HepG2 (cell line): ENCODE measurements around the gene TUBA4B. TPM values are rescaled to one million over a fixed set of nuclear protein-coding genes. Genes with fewer than 3 reads are reported as not detected.

Source experiments
- ATAC-seq: fragments of 200-7000 bp; cut with Tn5 transposase; 3 replicates; pipeline ENCODE4 v1.9.1; 2020; ENCODE audit warnings: mild to moderate bottlenecking, moderate library complexity
- BruUV-seq: library from RNA; stranded (reverse); fragments of 400-500 nt; replicated peaks from 2 replicates; lab custom pipeline; 2021; lab: Mats Ljungman, UMichigan
- CTCF ChIA-PET: fragments of 300-600 bp; formaldehyde crosslinking; extraction: SDS; loops from one replicate; lab custom pipeline; 2021; ENCODE audit warnings: low total read pairs, inconsistent platforms, low intra/inter-chr PET ratio; lab: Yijun Ruan, JAX
- POLR2A ChIA-PET: fragments of 350-600 bp; sonication (Branson Sonifier 250); formaldehyde crosslinking; loops from one replicate; lab custom pipeline; 2020; ENCODE audit warnings: antibody characterized with exemption, inconsistent platforms; lab: Yijun Ruan, JAX
- DNase-seq: peaks from one replicate; pipeline ENCODE4 v3.0.0-alpha.2; 2015; ENCODE audit warnings: low spot score
- FAIRE-seq: peaks from 3 replicates; lab custom pipeline; 2011; peaks lifted over from hg19 to GRCh38; lab: Jason Lieb, UNC
- H2AFZ ChIP-seq: one replicate; pipeline ENCODE4 v1.6.1; 2011; ENCODE audit warnings: low read length, inconsistent platforms
- H3K27ac ChIP-seq: fragments of 300-600 bp; 3 replicates; pipeline ENCODE4 v1.8.0; 2011; ENCODE audit warnings: mixed run types, mild to moderate bottlenecking, mixed read lengths, low read length, inconsistent platforms; ENCODE audit not compliant: insufficient read depth; ENCODE audit errors: extremely low read length
- H3K27me3 ChIP-seq, 2 experiments: fragments of 200-600 bp in 1 of 2; 2 replicates in 1 of 2; 3 replicates in 1 of 2; pipeline versions ENCODE4 v1.6.0 to v1.8.0; 2011; ENCODE audit warnings: low read length in 2 of 2, mild to moderate bottlenecking in 2 of 2, moderate library complexity in 2 of 2, inconsistent platforms in 1 of 2; ENCODE audit not compliant: insufficient read depth in 2 of 2, control insufficient read depth in 1 of 2
- H3K36me3 ChIP-seq, 2 experiments: fragments of 200-600 bp in 1 of 2; replicated peaks in 1 of 2; 2 replicates in 1 of 2; 3 replicates in 1 of 2; pipeline versions ENCODE4 v1.5.1 to v1.8.0; 2011; ENCODE audit warnings: low read length in 2 of 2, inconsistent platforms in 1 of 2; ENCODE audit not compliant: insufficient read depth in 2 of 2, control insufficient read depth in 1 of 2
- H3K4me1 ChIP-seq: 2 replicates; pipeline ENCODE4 v1.5.1; 2012; ENCODE audit warnings: low read length, inconsistent platforms; ENCODE audit not compliant: insufficient read depth
- H3K4me2 ChIP-seq: 2 replicates; pipeline ENCODE4 v1.6.0; 2011; ENCODE audit warnings: low read depth, low read length, inconsistent platforms
- H3K4me3 ChIP-seq, 3 experiments: fragments of 200-600 bp in 1 of 3; sonication (generic), shearing (Covaris generic) in 1 of 3; replicated peaks in 1 of 3; 2 replicates each; pipeline ENCODE4 v1.5.1; 2011 to 2016; ENCODE audit warnings: low read length in 3 of 3, inconsistent platforms in 2 of 3, low read depth in 2 of 3, mild to moderate bottlenecking in 2 of 3, control low read depth in 1 of 3, mixed read lengths in 1 of 3; ENCODE audit not compliant: insufficient read depth in 1 of 3
- H3K79me2 ChIP-seq: one replicate; pipeline ENCODE4 v1.6.1; 2011; ENCODE audit warnings: low read length, inconsistent platforms; ENCODE audit not compliant: insufficient read depth
- H3K9ac ChIP-seq: 2 replicates; pipeline ENCODE4 v1.6.0; 2011; ENCODE audit warnings: mild to moderate bottlenecking, low read depth, low read length, inconsistent platforms; ENCODE audit not compliant: insufficient read depth
- H3K9me3 ChIP-seq: 2 replicates; pipeline ENCODE4 v1.5.1; 2012; ENCODE audit warnings: mild to moderate bottlenecking, low read length
- H4K20me1 ChIP-seq: 2 replicates; pipeline ENCODE4 v1.6.0; 2011; ENCODE audit warnings: inconsistent platforms, mild to moderate bottlenecking, low read length, moderate library complexity; ENCODE audit not compliant: insufficient read depth
- ARNTL ChIP-seq: sonication (generic); formaldehyde crosslinking; IDR thresholded peaks from 2 replicates; pipeline ENCODE4 v1.4.0; 2020; ENCODE audit warnings: mild to moderate bottlenecking, missing genetic modification reagents
- FOSL2 ChIP-seq: sonication (generic); formaldehyde crosslinking; IDR thresholded peaks from 2 replicates; pipeline ENCODE4 v1.4.0; 2020; ENCODE audit warnings: missing genetic modification reagents
- MAZ ChIP-seq, 2 experiments: sonication (generic) in 1 of 2; formaldehyde crosslinking in 1 of 2; IDR thresholded peaks; 2 replicates each; pipeline versions ENCODE4 v1.5.0 to v1.6.1; 2012 to 2020; ENCODE audit warnings: low read depth in 2 of 2, mild to moderate bottlenecking in 2 of 2, borderline replicate concordance in 1 of 2, improper control_type of control experiment in 1 of 2, low read length in 1 of 2, missing genetic modification reagents in 1 of 2, moderate library complexity in 1 of 2
- NR2F6 ChIP-seq, 2 experiments: IDR thresholded peaks; 2 replicates each; pipeline ENCODE4 v1.6.1; 2016; ENCODE audit warnings: antibody characterized with exemption in 1 of 2, mild to moderate bottlenecking in 1 of 2
- THAP7 ChIP-seq: sonication (generic); formaldehyde crosslinking; IDR thresholded peaks from 2 replicates; pipeline ENCODE4 v1.8.1; 2023; ENCODE audit warnings: mild to moderate bottlenecking, missing genetic modification reagents
- ZFAT ChIP-seq: sonication (generic); formaldehyde crosslinking; conservative IDR thresholded peaks from 2 replicates; pipeline ENCODE4 v1.8.1; 2023; ENCODE audit warnings: missing genetic modification reagents, inconsistent platforms
- ZSCAN25 ChIP-seq: sonication (generic); formaldehyde crosslinking; IDR thresholded peaks from 2 replicates; pipeline ENCODE4 v1.8.0; 2022; ENCODE audit warnings: mild to moderate bottlenecking, missing genetic modification reagents
- WGBS: methylation state at CpG from one replicate; pipeline ENCODE4 v1.1.6; 2017; ENCODE audit warnings: low lambda C conversion rate; 5-methylcytosine and 5-hydroxymethylcytosine counted together
- in situ Hi-C: cut with HindIII; loops from 2 replicates; pipeline ENCODE4 v1.10.0; 2017; ENCODE audit warnings: low pct_unique_long_range_greater_than_20kb; ENCODE audit not compliant: extremely low pct_ligation_motif_present
- intact Hi-C: fragments of 100-400 bp; cut with micrococcal nuclease; formaldehyde crosslinking; loops from one replicate; pipeline ENCODE4 v1.10.0; 2022; ENCODE audit not compliant: unreplicated experiment
- polyA plus RNA-seq, 8 experiments: library from polyadenylated mRNA; depleted of rRNA in 3 of 8; stranded (reverse) in 7 of 8; unstranded in 1 of 8; fragments of >200 nt; fragmentation: Illumina TruSeq in 4 of 8; extraction: Trizol in 4 of 8; gene quantifications; 2 replicates each; pipeline versions ENCODE4 v1.2.1 to v1.2.3, GENCODE V29; 2011 to 2016; ENCODE audit warnings: low read depth in 4 of 8, missing spikeins in 1 of 8, mixed read lengths in 1 of 8; ENCODE audit not compliant: insufficient read depth in 1 of 8
- total RNA-seq, 5 experiments: library from RNA; depleted of rRNA; stranded (reverse); fragments of >200 nt; fragmentation: Illumina TruSeq; extraction: Trizol; gene quantifications; 2 replicates each; pipeline ENCODE4 v1.2.3, GENCODE V29; 2016; ENCODE audit warnings: low read depth in 1 of 5
- TF ChIP-seq, protein P1 (sequence below): IDR thresholded peaks from 2 replicates; pipeline ENCODE4 v1.6.1; 2016; ENCODE audit warnings: missing compliant biosample characterization, missing genetic modification reagents, borderline replicate concordance

TUBA4B gene
- total and polyA plus RNA-seq, 2 of the 13 experiments (the other 11 are each of a cell fraction or from before 2014, with no cell fraction given): 0.18 to 0.22 TPM

DNA sequence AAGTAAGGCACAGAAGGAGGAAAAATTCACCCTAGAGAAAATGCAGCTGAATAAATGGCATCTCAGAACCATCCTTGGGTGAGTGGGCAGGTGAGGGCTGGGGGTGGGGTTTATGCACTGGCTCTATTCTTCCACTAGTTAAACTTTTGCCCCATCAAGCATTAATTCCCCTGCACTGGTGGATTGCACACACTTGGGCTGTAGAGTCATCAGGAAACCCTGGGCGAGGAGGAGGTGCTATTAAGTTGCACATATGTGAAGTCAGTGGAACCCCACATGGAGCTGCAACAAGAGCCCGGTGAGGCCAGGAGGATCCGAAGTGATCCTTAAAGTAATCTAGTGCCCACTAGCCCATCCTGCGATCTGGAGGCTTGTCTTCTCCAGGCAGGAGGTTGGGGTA, 19.3 kb downstream of the TUBA4B start (continued):
- no peak for TF ChIP-seq ARNTL
- no peak for TF ChIP-seq MAZ (IDR thresholded peaks at IDR 0.05; ENCODE audit: borderline replicate concordance, low read depth, low read length)
- no peak for TF ChIP-seq MAZ (CRISPR knock-in tag; IDR thresholded peaks at IDR 0.05; ENCODE audit: low read depth)
- TF ChIP-seq, protein P1, sequence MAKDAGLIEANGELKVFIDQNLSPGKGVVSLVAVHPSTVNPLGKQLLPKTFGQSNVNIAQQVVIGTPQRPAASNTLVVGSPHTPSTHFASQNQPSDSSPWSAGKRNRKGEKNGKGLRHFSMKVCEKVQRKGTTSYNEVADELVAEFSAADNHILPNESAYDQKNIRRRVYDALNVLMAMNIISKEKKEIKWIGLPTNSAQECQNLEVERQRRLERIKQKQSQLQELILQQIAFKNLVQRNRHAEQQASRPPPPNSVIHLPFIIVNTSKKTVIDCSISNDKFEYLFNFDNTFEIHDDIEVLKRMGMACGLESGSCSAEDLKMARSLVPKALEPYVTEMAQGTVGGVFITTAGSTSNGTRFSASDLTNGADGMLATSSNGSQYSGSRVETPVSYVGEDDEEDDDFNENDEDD (CRISPR knock-in tag): no peak

GRCh38 chr2:219272995-219273394, 20.0 kb downstream of the TUBA4B start:
- Histone ChIP-seq H3K27me3 (peaks cover 0 to 9% of the 10 kb centered on the region in 2 experiments; a peak in 1 of 5 replicates), H3K79me2 (no peaks in the 10 kb centered on the region), H2AFZ (no peak overlapping the region), H3K4me3 (no peak overlapping the region), H3K9me3 (no peaks in the 10 kb centered on the region), H3K27ac (no peak overlapping the region), H3K36me3 (no peaks in the 10 kb centered on the region), H3K4me2 (no peak overlapping the region), H3K4me1 (peaks cover 48% of the 10 kb centered on the region), H4K20me1 (no peaks in the 10 kb centered on the region), H3K9ac (no peak overlapping the region)
- BruUV-seq: no TSS peak
- WGBS: 35% methylated on average over 2 of the region's 2 CpGs
- no peak for DNase-seq
- in situ Hi-C loops (no loop called here), intact Hi-C loops (no loop called here)
- FAIRE-seq: no peak
- ChIA-PET POLR2A (interaction anchor here (1.2 kb wide), 1 partner anchor 18 kb away, joined by 3 read pairs; no protein-coding TSS in a partner anchor), CTCF (no interaction called here)
- no peak for TF ChIP-seq ZFAT (CRISPR knock-in tag)
- no peak for TF ChIP-seq NR2F6 (IDR thresholded peaks at IDR 0.05)
- TF ChIP-seq NR2F6 (CRISPR knock-in tag; IDR thresholded peaks at IDR 0.05): peak; percentile 12; the same call in 1 of the 2 replicates
- peak; percentile 84 for TF ChIP-seq FOSL2 (CRISPR knock-in tag)
- TF ChIP-seq ZSCAN25 (CRISPR knock-in tag): peak; percentile 69; the same call in 1 of the 2 replicates
- no peak for TF ChIP-seq THAP7 (CRISPR knock-in tag)
- no peak for ATAC-seq
